ENCODE measurements around the gene OCA2.

Gene OCA2

GRCh38 chr15:27855137-27855536 is 244.0 kb downstream of the OCA2 start:
- no peak for TF ChIP-seq REST (IDR thresholded peaks at IDR 0.05; ENCODE audit: insufficient read depth in 1 of 2, low read depth in 2 of 2, low read length in 2 of 2)
- no peak for TF ChIP-seq FOXP2 (optimal IDR thresholded peaks at IDR 0.05; ENCODE audit: borderline replicate concordance, extremely low read depth, extremely low read length, insufficient read depth)
- TF ChIP-seq TAF1 (IDR thresholded peaks at IDR 0.05; ENCODE audit: borderline replicate concordance, insufficient read depth, low read length) = no peak
- TF ChIP-seq SIN3A (IDR thresholded peaks at IDR 0.05; ENCODE audit: borderline replicate concordance, insufficient read depth, low read length) = no peak
- no peak for TF ChIP-seq POLR2AphosphoS5 (IDR thresholded peaks at IDR 0.05; ENCODE audit: low read depth, low read length)

DNA sequence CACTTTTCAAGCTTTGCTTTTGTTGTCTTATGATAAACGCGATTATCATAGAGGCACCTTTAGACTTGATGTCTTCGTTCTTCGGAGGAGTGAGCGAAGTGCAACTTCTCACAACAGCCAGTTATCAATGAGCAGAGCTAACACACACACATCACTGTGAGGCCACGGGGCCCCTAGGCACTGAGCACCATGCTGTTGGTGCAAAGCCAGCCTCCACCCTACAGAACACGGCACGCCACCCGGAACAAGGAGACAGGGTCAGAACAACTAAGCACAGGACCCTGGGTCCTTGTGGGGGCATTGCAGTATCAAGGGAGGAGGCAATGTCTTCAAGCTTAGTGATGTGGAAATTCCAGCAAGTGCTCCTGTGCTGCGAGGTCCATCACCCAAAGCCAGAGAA is 244.5 kb downstream of the OCA2 start:
- TF ChIP-seq SIN3A (IDR thresholded peaks at IDR 0.05; ENCODE audit: borderline replicate concordance, insufficient read depth, low read length) = no peak

GRCh38 chr15:27853624-27854455 is 245.3 kb downstream of the OCA2 start:
- TF ChIP-seq POLR2AphosphoS5 (IDR thresholded peaks at IDR 0.05; ENCODE audit: low read depth, low read length) (no peak), FOXP2 (optimal IDR thresholded peaks at IDR 0.05; ENCODE audit: borderline replicate concordance, extremely low read depth, extremely low read length, insufficient read depth) (no peak), REST (IDR thresholded peaks at IDR 0.05; ENCODE audit: insufficient read depth in 1 of 2, low read depth in 2 of 2, low read length in 2 of 2) (no peak), TAF1 (IDR thresholded peaks at IDR 0.05; ENCODE audit: borderline replicate concordance, insufficient read depth, low read length) (no peak), SIN3A (IDR thresholded peaks at IDR 0.05; ENCODE audit: borderline replicate concordance, insufficient read depth, low read length) (no peak)

- TF ChIP-seq FOXP2 (optimal IDR thresholded peaks at IDR 0.05; ENCODE audit: borderline replicate concordance, extremely low read depth, extremely low read length, insufficient read depth) = no peak
- TF ChIP-seq POLR2AphosphoS5 (IDR thresholded peaks at IDR 0.05; ENCODE audit: low read depth, low read length) = no peak
- no peak for TF ChIP-seq TAF1 (IDR thresholded peaks at IDR 0.05; ENCODE audit: borderline replicate concordance, insufficient read depth, low read length)
- no peak for TF ChIP-seq SIN3A (IDR thresholded peaks at IDR 0.05; ENCODE audit: borderline replicate concordance, insufficient read depth, low read length)
- TF ChIP-seq REST (IDR thresholded peaks at IDR 0.05; ENCODE audit: insufficient read depth in 1 of 2, low read depth in 2 of 2, low read length in 2 of 2) = no peak
Observed at GRCh38 chr15:27851858-27852210, 247.3 kb downstream of the OCA2 start.

DNA sequence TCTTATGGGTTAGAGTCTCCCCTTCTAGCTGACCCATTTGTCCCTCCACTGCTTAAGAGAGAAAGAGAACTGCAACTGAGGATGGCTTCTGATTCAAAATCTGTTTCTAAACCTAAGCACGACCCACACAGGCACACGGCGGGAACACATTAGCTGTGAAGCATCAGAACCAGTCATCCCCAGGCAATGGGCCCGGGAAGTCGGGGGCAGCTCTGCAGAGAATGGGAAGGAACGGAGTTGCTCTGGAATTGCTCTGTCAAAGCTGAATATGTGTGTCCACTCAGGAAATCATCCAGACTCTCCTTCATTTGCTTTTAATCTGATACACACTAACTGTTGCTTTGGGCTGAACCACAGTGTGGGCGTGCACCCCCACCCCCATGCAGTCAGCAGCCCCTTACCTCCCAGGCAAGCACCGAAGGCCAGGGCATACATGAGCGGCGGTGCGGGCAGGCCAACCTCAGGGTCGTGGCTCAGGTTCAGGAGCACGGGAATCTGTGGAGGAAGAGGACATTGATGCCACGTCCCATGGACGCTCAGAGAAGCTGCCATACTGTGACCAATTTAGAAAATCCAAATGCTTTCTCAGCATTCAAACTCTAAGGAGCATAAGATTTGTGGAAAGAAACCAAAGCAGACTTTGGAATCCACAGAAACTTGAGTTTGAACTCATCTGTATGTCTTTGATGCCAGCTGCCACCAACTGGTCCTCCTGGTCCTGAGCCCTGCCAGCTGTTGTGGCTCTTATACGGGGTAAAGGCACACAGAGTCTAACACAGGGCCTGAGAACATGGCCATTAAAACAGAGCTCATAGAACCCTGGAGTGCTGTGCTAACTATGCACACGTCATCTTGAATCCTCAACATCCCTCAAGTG is 247.9 kb downstream of the OCA2 start:
- TF ChIP-seq FOXP2 (optimal IDR thresholded peaks at IDR 0.05; ENCODE audit: borderline replicate concordance, extremely low read depth, extremely low read length, insufficient read depth) (no peak), REST (IDR thresholded peaks at IDR 0.05; ENCODE audit: insufficient read depth in 1 of 2, low read depth in 2 of 2, low read length in 2 of 2) (no peak), POLR2AphosphoS5 (IDR thresholded peaks at IDR 0.05; ENCODE audit: low read depth, low read length) (no peak), SIN3A (IDR thresholded peaks at IDR 0.05; ENCODE audit: borderline replicate concordance, insufficient read depth, low read length) (no peak), TAF1 (IDR thresholded peaks at IDR 0.05; ENCODE audit: borderline replicate concordance, insufficient read depth, low read length) (no peak)

All from PFSK-1 (cell line).